Esophagus squamous epithelium (tissue), 4 donors: ENCODE measurements around the gene RNF166.

Experiments used
- CTCF ChIP-seq, 6 experiments: fragments of 450-650 bp in 4 of 6; fragments of 200-600 bp in 2 of 6; sonication (generic) in 2 of 6; IDR thresholded peaks; one replicate each; pipeline ENCODE4 v1.5.1; 2016 to 2019; ENCODE audit warnings: antibody characterized with exemption in 6 of 6, mild to moderate bottlenecking in 4 of 6, moderate library complexity in 4 of 6
- POLR2A ChIP-seq, 4 donors: fragments of 450-650 bp; IDR thresholded peaks; one replicate each; pipeline ENCODE4 v1.6.1; 2017; ENCODE audit warnings: antibody characterized with exemption in 4 of 4, mild to moderate bottlenecking in 4 of 4, moderate library complexity in 3 of 4

- TF ChIP-seq CTCF (IDR thresholded peaks at IDR 0.05) = peak in 1 of 6 experiments; percentile 14
- TF ChIP-seq POLR2A (IDR thresholded peaks at IDR 0.05) = peak in 1 of 4 donors; percentile 37
Observed at GRCh38 chr16:88651276-88651988, 54.8 kb downstream of the RNF166 start.
